ENCODE measurements around the gene NFATC2.

Gene NFATC2

GRCh38 chr20:51533291-51534172 lies 9.0 kb downstream of the NFATC2 start:
- DNase-seq (ENCODE audit: low read depth): no peak
- no peak for TF ChIP-seq CTCF (IDR thresholded peaks at IDR 0.05; ENCODE audit: control insufficient read depth, extremely low read depth, insufficient read depth)
- H3K4me3 ChIP-seq (ENCODE audit: low read depth, low read length): no peak overlapping the region

GRCh38 chr20:51532577-51533191 lies 9.8 kb downstream of the NFATC2 start:
- TF ChIP-seq CTCF (IDR thresholded peaks at IDR 0.05; ENCODE audit: control insufficient read depth, extremely low read depth, insufficient read depth): no peak
- no peak overlapping the region for H3K4me3 ChIP-seq (ENCODE audit: low read depth, low read length)
- no peak for DNase-seq (ENCODE audit: low read depth)

GRCh38 chr20:51531712-51532456 lies 10.6 kb downstream of the NFATC2 start:
- no peak overlapping the region for H3K4me3 ChIP-seq (ENCODE audit: low read depth, low read length)
- no peak for DNase-seq (ENCODE audit: low read depth)
- TF ChIP-seq CTCF (IDR thresholded peaks at IDR 0.05; ENCODE audit: control insufficient read depth, extremely low read depth, insufficient read depth): no peak

GRCh38 chr20:51531141-51531710 lies 11.3 kb downstream of the NFATC2 start:
- H3K4me3 ChIP-seq (ENCODE audit: low read depth, low read length): no peak overlapping the region
- no peak for DNase-seq (ENCODE audit: low read depth)
- no peak for TF ChIP-seq CTCF (IDR thresholded peaks at IDR 0.05; ENCODE audit: control insufficient read depth, extremely low read depth, insufficient read depth)

GRCh38 chr20:51529758-51530157 lies 12.8 kb downstream of the NFATC2 start:
- DNase-seq (ENCODE audit: low read depth): no peak
- no peak overlapping the region for H3K4me3 ChIP-seq (ENCODE audit: low read depth, low read length)
- TF ChIP-seq CTCF (IDR thresholded peaks at IDR 0.05; ENCODE audit: control insufficient read depth, extremely low read depth, insufficient read depth): no peak

- no peak for TF ChIP-seq CTCF (IDR thresholded peaks at IDR 0.05; ENCODE audit: control insufficient read depth, extremely low read depth, insufficient read depth)
- no peak overlapping the region for H3K4me3 ChIP-seq (ENCODE audit: low read depth, low read length)
- DNase-seq (ENCODE audit: low read depth): no peak
Measured at GRCh38 chr20:51529081-51529681, 13.3 kb downstream of the NFATC2 start.

Data from LNCaP clone FGC (cell line).